Neural crest cell (in vitro differentiated cells): ENCODE results near the gene STAG1. TPM values are rescaled to one million over a fixed set of nuclear protein-coding genes. Genes with fewer than 3 reads are reported as not detected.

Experiments
- DNase-seq: peaks from one replicate; pipeline ENCODE4 v3.0.0; 2021; ENCODE audit warnings: low read depth, mixed read lengths, low spot score
- H3K27ac Mint-ChIP-seq: one replicate; pipeline ENCODE4 v1.8.0; 2021; ENCODE audit warnings: mild to moderate bottlenecking, mixed read lengths; ENCODE audit not compliant: unreplicated experiment
- H3K27me3 Mint-ChIP-seq: 2 replicates; pipeline ENCODE4 v1.8.0; 2021; ENCODE audit warnings: low read depth, mild to moderate bottlenecking, mixed read lengths
- H3K36me3 Mint-ChIP-seq: 2 replicates; pipeline ENCODE4 v1.8.0; 2021; ENCODE audit warnings: low read depth, mild to moderate bottlenecking, mixed read lengths
- H3K4me1 Mint-ChIP-seq: 2 replicates; pipeline ENCODE4 v1.8.0; 2021; ENCODE audit warnings: mixed read lengths
- H3K4me3 Mint-ChIP-seq: one replicate; pipeline ENCODE4 v1.8.0; 2021; ENCODE audit warnings: mild to moderate bottlenecking, mixed read lengths
- H3K9me3 Mint-ChIP-seq: 2 replicates; pipeline ENCODE4 v1.8.0; 2021; ENCODE audit warnings: mixed read lengths
- total RNA-seq: library from RNA; stranded (reverse); gene quantifications from 2 replicates; pipeline ENCODE4 v1.2.1, GENCODE V29; 2021
- TF ChIP-seq, protein P1 (sequence below): fragments of 200-600 bp; sonication (generic); conservative IDR thresholded peaks from 2 replicates; pipeline ENCODE4 v1.5.0; 2021; ENCODE audit warnings: antibody characterized with exemption, mild to moderate bottlenecking

STAG1 gene
- total RNA-seq, 1 donor from 2014 or later, result 47.0 TPM

DNA sequence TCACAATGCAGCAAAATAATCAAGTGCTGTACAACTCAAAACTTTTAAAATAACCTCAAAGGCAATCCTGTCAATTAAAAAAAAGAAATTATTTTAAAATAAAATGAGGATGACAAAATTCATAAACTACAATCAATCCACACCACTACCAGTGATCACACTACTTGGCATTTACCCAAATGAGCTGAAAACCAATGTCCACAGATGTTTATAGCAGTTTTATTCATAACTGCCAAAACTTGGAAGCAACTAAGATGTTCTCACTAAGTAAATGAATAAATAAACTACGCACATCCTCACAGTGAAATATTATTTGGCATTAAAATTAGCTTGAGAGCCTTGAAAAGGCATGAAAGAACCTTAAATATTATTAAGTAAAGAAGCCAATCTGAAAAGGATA, 121.3 kb downstream of the STAG1 start:
- H3K9me3 Mint-ChIP-seq, result peaks cover 2% of the 10 kb centered on the region
- H3K4me1 Mint-ChIP-seq, result peaks cover 19% of the 10 kb centered on the region
- peaks cover 4% of the 10 kb centered on the region for H3K36me3 Mint-ChIP-seq
- TF ChIP-seq, protein P1, sequence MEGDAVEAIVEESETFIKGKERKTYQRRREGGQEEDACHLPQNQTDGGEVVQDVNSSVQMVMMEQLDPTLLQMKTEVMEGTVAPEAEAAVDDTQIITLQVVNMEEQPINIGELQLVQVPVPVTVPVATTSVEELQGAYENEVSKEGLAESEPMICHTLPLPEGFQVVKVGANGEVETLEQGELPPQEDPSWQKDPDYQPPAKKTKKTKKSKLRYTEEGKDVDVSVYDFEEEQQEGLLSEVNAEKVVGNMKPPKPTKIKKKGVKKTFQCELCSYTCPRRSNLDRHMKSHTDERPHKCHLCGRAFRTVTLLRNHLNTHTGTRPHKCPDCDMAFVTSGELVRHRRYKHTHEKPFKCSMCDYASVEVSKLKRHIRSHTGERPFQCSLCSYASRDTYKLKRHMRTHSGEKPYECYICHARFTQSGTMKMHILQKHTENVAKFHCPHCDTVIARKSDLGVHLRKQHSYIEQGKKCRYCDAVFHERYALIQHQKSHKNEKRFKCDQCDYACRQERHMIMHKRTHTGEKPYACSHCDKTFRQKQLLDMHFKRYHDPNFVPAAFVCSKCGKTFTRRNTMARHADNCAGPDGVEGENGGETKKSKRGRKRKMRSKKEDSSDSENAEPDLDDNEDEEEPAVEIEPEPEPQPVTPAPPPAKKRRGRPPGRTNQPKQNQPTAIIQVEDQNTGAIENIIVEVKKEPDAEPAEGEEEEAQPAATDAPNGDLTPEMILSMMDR, result no peak
- no peak overlapping the region for H3K27ac Mint-ChIP-seq
- H3K27me3 Mint-ChIP-seq, result no peaks in the 10 kb centered on the region
- no peak for DNase-seq
- no peak overlapping the region for H3K4me3 Mint-ChIP-seq

DNA sequence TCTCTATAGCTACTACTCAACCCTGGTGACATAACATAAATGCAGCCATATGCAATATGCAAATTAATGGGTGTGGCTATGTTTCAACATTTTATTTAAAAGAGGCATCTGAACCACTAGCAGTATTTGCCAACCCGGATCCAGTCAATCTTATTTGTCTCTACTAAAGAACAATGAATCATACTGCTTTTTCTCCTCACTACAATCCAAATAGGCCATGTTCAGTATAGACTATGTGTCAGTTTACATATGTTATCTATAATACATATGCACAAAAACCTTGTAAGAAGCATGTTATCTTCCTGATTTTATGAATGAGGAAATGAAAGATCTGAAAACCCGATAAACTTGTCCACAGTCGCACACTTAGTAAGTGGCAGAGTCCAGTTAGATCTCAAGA, 125.7 kb downstream of the STAG1 start:
- TF ChIP-seq, protein P1, result no peak
- DNase-seq, result no peak
- Mint-ChIP-seq H3K9me3 (no peaks in the 10 kb centered on the region), H3K27me3 (no peaks in the 10 kb centered on the region), H3K4me3 (no peak overlapping the region), H3K36me3 (peaks cover 4% of the 10 kb centered on the region), H3K4me1 (peaks cover 13% of the 10 kb centered on the region), H3K27ac (no peak overlapping the region)

DNA sequence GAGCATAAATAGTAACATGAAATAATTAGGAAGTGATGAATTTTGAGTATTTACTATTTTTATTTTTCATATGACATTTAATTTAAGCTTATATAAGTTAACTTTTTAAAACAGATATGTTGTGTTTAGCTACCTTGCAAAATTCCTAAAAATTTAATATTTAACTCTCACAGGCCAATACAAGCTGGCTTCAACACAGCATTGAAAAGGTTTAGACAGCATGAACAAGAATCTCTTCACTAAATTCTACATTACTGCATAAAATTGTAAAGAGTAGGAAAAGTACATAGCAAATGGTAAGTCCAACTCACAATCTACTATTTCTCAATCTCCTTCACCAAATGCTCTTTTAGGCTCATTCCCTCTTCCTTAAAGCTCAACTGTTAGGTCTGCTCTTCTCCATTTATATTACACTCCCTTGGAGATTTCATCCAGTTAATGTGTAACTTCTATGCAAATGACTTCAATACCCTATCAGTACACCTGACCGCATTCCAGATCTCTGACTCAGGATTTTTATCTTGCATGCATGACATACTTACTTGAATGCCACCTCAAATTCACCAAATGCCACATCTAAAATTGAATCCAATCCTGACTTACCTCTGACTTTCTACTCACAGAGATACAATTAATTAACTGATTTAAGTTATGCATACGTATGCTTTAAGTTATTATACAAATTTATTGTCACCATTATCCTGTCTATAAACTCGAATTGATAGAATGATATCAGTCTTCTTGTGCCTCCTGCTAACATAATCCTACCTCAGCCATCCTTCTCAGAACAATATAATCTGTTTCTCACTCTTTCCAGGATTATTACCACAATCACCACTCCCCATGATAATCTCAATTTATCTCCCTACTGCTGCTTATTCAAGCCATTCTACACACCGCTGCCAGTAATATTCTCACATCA, 127.0 kb downstream of the STAG1 start:
- H3K4me1 Mint-ChIP-seq, result peaks cover 13% of the 10 kb centered on the region
- H3K4me3 Mint-ChIP-seq, result no peak overlapping the region
- peaks cover 4% of the 10 kb centered on the region for H3K36me3 Mint-ChIP-seq
- H3K27ac Mint-ChIP-seq, result no peak overlapping the region
- H3K9me3 Mint-ChIP-seq, result no peaks in the 10 kb centered on the region
- H3K27me3 Mint-ChIP-seq, result no peaks in the 10 kb centered on the region
- no peak for DNase-seq
- TF ChIP-seq, protein P1, result no peak

DNA sequence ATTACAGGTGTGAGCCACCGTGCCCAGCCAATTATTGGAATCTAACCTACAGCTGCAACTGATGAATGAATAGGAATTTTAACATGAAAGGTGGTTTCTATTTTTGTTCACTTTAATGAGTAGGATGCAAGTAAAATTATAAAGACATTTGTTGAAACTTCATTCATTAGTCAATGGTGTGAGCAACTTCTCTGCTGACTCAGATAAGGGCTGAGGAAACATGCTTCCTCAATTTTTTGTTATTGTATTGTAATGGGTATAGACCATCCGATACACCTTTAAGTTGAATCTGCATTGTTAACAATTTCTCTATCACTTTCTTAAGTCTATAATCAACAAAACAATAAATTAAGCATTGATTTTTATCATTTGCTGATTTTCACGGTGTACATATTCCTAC, 127.8 kb downstream of the STAG1 start:
- no peak for DNase-seq
- TF ChIP-seq, protein P1, result no peak
- Mint-ChIP-seq H3K27ac (no peak overlapping the region), H3K27me3 (no peaks in the 10 kb centered on the region), H3K36me3 (peaks cover 4% of the 10 kb centered on the region), H3K9me3 (no peaks in the 10 kb centered on the region), H3K4me3 (no peak overlapping the region), H3K4me1 (peaks cover 13% of the 10 kb centered on the region)

DNA sequence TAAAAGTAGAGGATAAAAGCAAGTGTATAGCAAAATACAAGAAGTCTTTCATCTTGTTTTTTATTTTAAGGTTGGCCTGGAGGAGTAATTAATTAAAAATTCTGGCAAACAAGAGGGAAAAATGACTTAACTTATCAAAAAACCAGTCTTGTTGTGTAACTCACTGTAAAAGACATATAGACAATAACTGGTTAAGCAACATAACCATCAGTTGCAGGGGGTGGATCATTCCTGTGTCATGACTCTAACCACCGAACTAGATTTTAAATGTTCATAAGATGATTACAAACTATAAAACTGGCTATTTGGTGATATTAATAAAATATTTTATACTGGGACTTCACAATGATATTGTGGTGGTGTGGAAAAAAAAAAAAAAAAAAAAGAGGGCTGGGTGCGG, 130.6 kb downstream of the STAG1 start:
- Mint-ChIP-seq H3K27ac (no peak overlapping the region), H3K9me3 (no peaks in the 10 kb centered on the region), H3K4me1 (peaks cover 11% of the 10 kb centered on the region), H3K27me3 (no peaks in the 10 kb centered on the region), H3K36me3 (peaks cover 19% of the 10 kb centered on the region), H3K4me3 (no peak overlapping the region)
- no peak for DNase-seq
- TF ChIP-seq, protein P1, result no peak
